Measurements from ENCODE around the gene MYO1F. TPM values are rescaled to one million over a fixed set of nuclear protein-coding genes. Genes with fewer than 3 reads are reported as not detected.

Gene MYO1F
- total and polyA plus RNA-seq, 2 donors (not counting 1 experiment from before 2014, with no cell fraction given), result 76.3 to 126 TPM

- H2AFZ ChIP-seq (ENCODE audit: insufficient read depth, low read depth, low read length, poor library complexity, severe bottlenecking), result peak within 1 kb of the TSS; percentile 82
- H3K9me3 ChIP-seq (ENCODE audit: control extremely low read depth in 1 of 3, control insufficient read depth in 2 of 3, insufficient read depth in 1 of 3, low read length in 2 of 3), result peaks cover 0 to 9% (median 0%) of the 10 kb centered on the region in 3 donors
- peak within 1 kb of the TSS; percentile 46 to 80 (median 74) for H3K4me3 ChIP-seq (ENCODE audit: control extremely low read depth in 1 of 5, extremely low read depth in 1 of 5, insufficient read depth in 1 of 5, low read depth in 2 of 5, low read length in 4 of 5)
- H3K27me3 ChIP-seq (replicated peaks in 1 of 4; ENCODE audit: control extremely low read depth in 1 of 4, control insufficient read depth in 3 of 4, insufficient read depth in 4 of 4, low read length in 3 of 4), result no peaks in the 10 kb centered on the region
- intact Hi-C loops (cut with micrococcal nuclease), result loop anchor here (1.0 to 5.0 kb wide), 7 partner anchors 9 to 507 kb away; partner anchors contain the start of genes ELAVL1, HNRNPM, MARCHF2 and RAB11B
- peak within 1 kb of the TSS; percentile 77 for H3K9ac ChIP-seq (ENCODE audit: low read length)
- ChIA-PET CTCF (interaction anchor here (0.6 to 4.2 kb wide), 6 partner anchors 55 to 570 kb away, joined by 3 to 70 read pairs (median 8); partner anchors contain the start of genes MARCHF2, MYO1F and TIMM44), POLR2A (interaction anchor here (0.5 to 2.5 kb wide), 9 partner anchors 8 to 193 kb away, joined by 3 to 26 read pairs (median 5); partner anchors contain the start of genes HNRNPM, MARCHF2, MYO1F and NDUFA7)
- TF ChIP-seq EZH2 (IDR thresholded peaks at IDR 0.05; ENCODE audit: borderline replicate concordance, insufficient read depth, low read depth, low read length, poor library complexity, severe bottlenecking) (no peak), CTCF (IDR thresholded peaks at IDR 0.05) (no peak)
- ATAC-seq (ENCODE audit: low read depth) (peak; percentile 91), DNase-seq (peak; percentile 99)
- WGBS (ENCODE audit: insufficient coverage), result under 1% methylated on average over 63 of the region's 70 CpGs
- no peaks in the 10 kb centered on the region for H3K9me3 Mint-ChIP-seq (ENCODE audit: insufficient read depth)
- H3K27me3 Mint-ChIP-seq, result no peaks in the 10 kb centered on the region
- peak within 1 kb of the TSS; percentile 93 for H3K4me3 Mint-ChIP-seq
- H3K27ac ChIP-seq (ENCODE audit: low read length in 2 of 2), result peak within 1 kb of the TSS; percentile 87 to 97
- H3K4me1 ChIP-seq (ENCODE audit: control insufficient read depth in 2 of 2, insufficient read depth in 2 of 2, low read length in 2 of 2), result peaks cover 17 to 36% of the 10 kb centered on the region in 2 donors
- H3K79me2 ChIP-seq (ENCODE audit: control insufficient read depth, insufficient read depth, low read length), result peaks cover 4% of the 10 kb centered on the region
- H3K27ac Mint-ChIP-seq, result peak within 1 kb of the TSS; percentile 98
- H3K4me1 Mint-ChIP-seq, result peaks cover 26% of the 10 kb centered on the region
- peak within 1 kb of the TSS; percentile 88 for H3K4me2 ChIP-seq (replicated peaks; ENCODE audit: low read depth, low read length, poor library complexity, severe bottlenecking)
- H3K36me3 ChIP-seq (replicated peaks in 1 of 2; ENCODE audit: control extremely low read depth in 1 of 2, control insufficient read depth in 1 of 2, extremely low read depth in 1 of 2, insufficient read depth in 2 of 2, low read length in 1 of 2), result peaks cover 0 to 4% of the 10 kb centered on the region in 2 experiments
- no peaks in the 10 kb centered on the region for H4K20me1 ChIP-seq (ENCODE audit: control insufficient read depth, insufficient read depth, low read length, poor library complexity, severe bottlenecking)
Observed at GRCh38 chr19:8513687-8514504, 63.3 kb downstream of the MYO1F start, which contains the start of gene ZNF414. Gene ZNF414, minus strand, starts transcription at chr19:8514167. Its CDS starts 121 bp downstream, at chr19:8514046.

All from B cell (primary cell).